SK-N-MC (cell line): ENCODE results near the gene YBEY.

ENCODE experiments used
- EZH2 ChIP-seq: fragments of 200-600 bp; sonication (generic); IDR thresholded peaks from one replicate; pipeline ENCODE4 v1.6.1; 2017; ENCODE audit warnings: antibody characterized with exemption
- FOXP2 ChIP-seq: optimal IDR thresholded peaks from 2 replicates; pipeline ENCODE3; 2011; ENCODE audit warnings: mild to moderate bottlenecking, moderate library complexity; ENCODE audit not compliant: insufficient read depth; ENCODE audit errors: extremely low read length, control extremely low read depth
- POLR2AphosphoS5 ChIP-seq: IDR thresholded peaks from 2 replicates; pipeline ENCODE4 v1.6.1; 2012; ENCODE audit warnings: mild to moderate bottlenecking, low read depth, low read length, borderline replicate concordance

DNA sequence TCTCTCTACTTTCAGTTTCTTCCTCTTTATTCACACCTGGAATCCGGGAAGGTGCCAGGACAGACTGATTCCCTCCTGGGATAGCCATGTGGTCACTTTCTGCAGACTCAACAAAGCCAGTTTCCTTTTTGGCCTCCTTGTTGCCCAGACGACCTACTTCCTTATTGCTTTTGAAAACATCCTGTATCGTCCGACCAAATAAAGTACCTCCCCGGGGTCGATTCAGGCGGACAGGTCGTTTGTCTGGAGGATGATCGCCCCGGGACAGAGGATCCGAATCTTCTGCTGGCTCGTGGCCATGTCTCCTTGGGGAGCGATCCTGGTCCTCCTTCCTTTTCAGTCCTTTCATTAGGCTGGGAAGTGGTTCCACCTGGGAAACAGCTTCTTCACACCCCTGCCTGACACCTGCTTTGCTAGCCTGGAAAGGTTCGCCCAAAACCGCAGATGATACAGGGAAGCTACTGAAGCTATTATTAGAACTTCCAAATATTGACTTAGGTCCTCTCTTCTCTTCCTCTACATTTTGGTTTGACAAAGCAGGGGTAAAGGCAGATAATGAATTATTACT is 2.0 kb upstream of the YBEY start:
- TF ChIP-seq POLR2AphosphoS5 (no peak), EZH2 (no peak), FOXP2 (no peak)
